ENCODE data around the gene ARL2. TPM values are rescaled to one million over a fixed set of nuclear protein-coding genes. Genes with fewer than 3 reads are reported as not detected.

ARL2 gene
- total and polyA plus RNA-seq, 2 donors (not counting 3 experiments of a cell fraction or from before 2014, with no cell fraction given), result 109 to 259 TPM

DNA sequence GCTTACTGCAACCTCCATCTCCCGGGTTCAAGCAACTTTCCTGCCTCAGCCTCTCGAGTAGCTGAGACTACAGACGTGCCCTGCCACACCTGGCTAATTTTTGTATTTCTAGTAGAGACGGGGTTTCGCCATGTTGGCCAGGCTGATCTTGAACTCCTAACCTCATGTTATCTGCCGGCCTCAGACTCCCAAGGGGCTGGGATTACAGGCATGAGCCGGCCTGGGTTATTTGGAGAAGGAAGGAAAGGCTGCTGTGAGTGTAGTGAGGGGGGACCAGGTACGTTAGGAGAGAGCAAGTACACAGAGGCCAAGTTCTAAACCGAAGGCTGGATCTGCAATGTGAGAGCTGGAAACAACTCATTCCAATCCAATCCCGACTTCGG is 17.6 kb upstream of the ARL2 start:
- no peak overlapping the region for H3K27ac ChIP-seq (ENCODE audit: insufficient read depth, low read depth, low read length)
- no peaks in the 10 kb centered on the region for H3K36me3 ChIP-seq (ENCODE audit: control insufficient read depth in 2 of 2, extremely low read depth in 1 of 2, insufficient read depth in 2 of 2, low read length in 2 of 2)
- intact Hi-C loops (cut with micrococcal nuclease) (loop anchor here (2.0 kb wide), 2 partner anchors 72 to 80 kb away; partner anchors contain the start of genes ATG2A and PPP2R5B), dilution Hi-C loops (cut with MboI; ENCODE audit: extremely low pct_ligation_motif_present, low sequenced_read_pairs) (no loop called here)
- H3K27me3 ChIP-seq (ENCODE audit: control insufficient read depth in 2 of 2, insufficient read depth in 2 of 2, low read length in 2 of 2), result no peaks in the 10 kb centered on the region
- no peak for DNase-seq (ENCODE audit: low read depth, low spot score)
- H3K4me2 ChIP-seq (ENCODE audit: insufficient read depth, low read length), result no peak overlapping the region
- H2AFZ ChIP-seq (ENCODE audit: low read depth, low read length), result peak overlapping the region; percentile 66
- FAIRE-seq, result peak; percentile 52
- H3K9ac ChIP-seq (replicated peaks; ENCODE audit: extremely low read depth, insufficient read depth, low read length), result no peak overlapping the region
- BruUV-seq (replicated peaks), result no TSS peak
- ChIA-PET CTCF (interaction anchor here (0.7 to 4.2 kb wide), 29 partner anchors 8 to 212 kb away, joined by 3 to 40 read pairs (median 5); partner anchors contain the start of genes ARL2, ATG2A, CDC42BPG and GPHA2), POLR2A (interaction anchor here (0.8 kb wide), 1 partner anchor 18 kb away, joined by 3 read pairs; the partner anchor contains the start of gene ARL2)
- H3K9me1 ChIP-seq (replicated peaks; ENCODE audit: control insufficient read depth, extremely low read depth, insufficient read depth, low read length), result no peaks in the 10 kb centered on the region
- H3K4me1 ChIP-seq (ENCODE audit: control insufficient read depth, extremely low read depth, insufficient read depth, low read length), result no peaks in the 10 kb centered on the region
- no peaks in the 10 kb centered on the region for H3K79me2 ChIP-seq (ENCODE audit: control insufficient read depth, insufficient read depth, low read length)
- no peaks in the 10 kb centered on the region for H3K9me3 ChIP-seq (replicated peaks; ENCODE audit: control insufficient read depth, insufficient read depth, low read length)
- H4K20me1 ChIP-seq (replicated peaks; ENCODE audit: control insufficient read depth, extremely low read depth, insufficient read depth, low read length), result no peaks in the 10 kb centered on the region
- TF ChIP-seq, protein P1, sequence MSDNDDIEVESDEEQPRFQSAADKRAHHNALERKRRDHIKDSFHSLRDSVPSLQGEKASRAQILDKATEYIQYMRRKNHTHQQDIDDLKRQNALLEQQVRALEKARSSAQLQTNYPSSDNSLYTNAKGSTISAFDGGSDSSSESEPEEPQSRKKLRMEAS (IDR thresholded peaks at IDR 0.05; ENCODE audit: insufficient read depth, insufficient read length), result no peak
- TF ChIP-seq FOS (IDR thresholded peaks at IDR 0.05; ENCODE audit: borderline replicate concordance, insufficient read depth, low read length) (no peak), GATA2 (IDR thresholded peaks at IDR 0.05; ENCODE audit: insufficient read depth, insufficient read length, low read depth, low read length) (no peak), JUN (IDR thresholded peaks at IDR 0.05; ENCODE audit: borderline replicate concordance, insufficient read depth, insufficient read length, low read depth) (no peak), POLR2AphosphoS5 (IDR thresholded peaks at IDR 0.05; ENCODE audit: insufficient read depth, low read depth, low read length) (no peak), MYC (IDR thresholded peaks at IDR 0.05; ENCODE audit: low read depth, low read length) (no peak), CTCF (IDR thresholded peaks at IDR 0.05; ENCODE audit: extremely low read depth in 1 of 2, insufficient read depth in 1 of 2, low read depth in 1 of 2, low read length in 2 of 2) (no peak), POLR2A (IDR thresholded peaks at IDR 0.05; ENCODE audit: low read depth, low read length) (no peak), EZH2 (IDR thresholded peaks at IDR 0.05; ENCODE audit: borderline replicate concordance, low read depth, low read length, severe bottlenecking) (no peak)
- no peak overlapping the region for H3K4me3 ChIP-seq (replicated peaks in 1 of 3; ENCODE audit: insufficient read depth in 1 of 3, low read depth in 1 of 3, low read length in 3 of 3)
